Neural crest cell (in vitro differentiated cells): Measurements from ENCODE around the gene BBOF1. TPM values are rescaled to one million over a fixed set of nuclear protein-coding genes. Genes with fewer than 3 reads are reported as not detected.
A peak's percentile ranks its signal among the peaks of the same experiment; 100 is the strongest.

Experiments used
- DNase-seq: peaks from one replicate; pipeline ENCODE4 v3.0.0; 2021; ENCODE audit warnings: low read depth, mixed read lengths, low spot score
- H3K27ac Mint-ChIP-seq: one replicate; pipeline ENCODE4 v1.8.0; 2021; ENCODE audit warnings: mild to moderate bottlenecking, mixed read lengths; ENCODE audit not compliant: unreplicated experiment
- H3K27me3 Mint-ChIP-seq: 2 replicates; pipeline ENCODE4 v1.8.0; 2021; ENCODE audit warnings: low read depth, mild to moderate bottlenecking, mixed read lengths
- H3K36me3 Mint-ChIP-seq: 2 replicates; pipeline ENCODE4 v1.8.0; 2021; ENCODE audit warnings: low read depth, mild to moderate bottlenecking, mixed read lengths
- H3K4me1 Mint-ChIP-seq: 2 replicates; pipeline ENCODE4 v1.8.0; 2021; ENCODE audit warnings: mixed read lengths
- H3K4me3 Mint-ChIP-seq: one replicate; pipeline ENCODE4 v1.8.0; 2021; ENCODE audit warnings: mild to moderate bottlenecking, mixed read lengths
- H3K9me3 Mint-ChIP-seq: 2 replicates; pipeline ENCODE4 v1.8.0; 2021; ENCODE audit warnings: mixed read lengths
- CTCF ChIP-seq: fragments of 200-600 bp; sonication (generic); conservative IDR thresholded peaks from 2 replicates; pipeline ENCODE4 v1.5.0; 2021; ENCODE audit warnings: antibody characterized with exemption, mild to moderate bottlenecking
- total RNA-seq: library from RNA; stranded (reverse); gene quantifications from 2 replicates; pipeline ENCODE4 v1.2.1, GENCODE V29; 2021

Gene BBOF1
- total RNA-seq, 1 donor from 2014 or later: 2.7 TPM

GRCh38 chr14:74035556-74035955 lies 16.4 kb downstream of the BBOF1 start:
- no peaks in the 10 kb centered on the region for H3K36me3 Mint-ChIP-seq
- DNase-seq: no peak

GRCh38 chr14:74038020-74038859 lies 19.1 kb downstream of the BBOF1 start:
- no peak for DNase-seq
- H3K36me3 Mint-ChIP-seq: no peaks in the 10 kb centered on the region
- no peaks in the 10 kb centered on the region for H3K9me3 Mint-ChIP-seq
- no peaks in the 10 kb centered on the region for H3K4me1 Mint-ChIP-seq
- TF ChIP-seq CTCF: peak; percentile 85
- H3K4me3 Mint-ChIP-seq: no peak overlapping the region
- no peaks in the 10 kb centered on the region for H3K27me3 Mint-ChIP-seq
- H3K27ac Mint-ChIP-seq: no peak overlapping the region

More at GRCh38 chr14:74035556-74035955, 16.4 kb downstream of the BBOF1 start:
- no peak overlapping the region for H3K27ac Mint-ChIP-seq
- no peak for TF ChIP-seq CTCF
- no peaks in the 10 kb centered on the region for H3K9me3 Mint-ChIP-seq
- H3K4me3 Mint-ChIP-seq: no peak overlapping the region
- no peaks in the 10 kb centered on the region for H3K4me1 Mint-ChIP-seq
- no peaks in the 10 kb centered on the region for H3K27me3 Mint-ChIP-seq

GRCh38 chr14:74042296-74042695 lies 23.1 kb downstream of the BBOF1 start:
- DNase-seq: no peak
- no peak overlapping the region for H3K27ac Mint-ChIP-seq
- no peaks in the 10 kb centered on the region for H3K9me3 Mint-ChIP-seq
- no peaks in the 10 kb centered on the region for H3K36me3 Mint-ChIP-seq
- H3K27me3 Mint-ChIP-seq: no peaks in the 10 kb centered on the region
- TF ChIP-seq CTCF: no peak
- no peak overlapping the region for H3K4me3 Mint-ChIP-seq
- no peaks in the 10 kb centered on the region for H3K4me1 Mint-ChIP-seq

- Mint-ChIP-seq H3K27ac (no peak overlapping the region), H3K4me1 (no peaks in the 10 kb centered on the region), H3K4me3 (no peak overlapping the region), H3K9me3 (no peaks in the 10 kb centered on the region), H3K27me3 (no peaks in the 10 kb centered on the region), H3K36me3 (no peaks in the 10 kb centered on the region)
- TF ChIP-seq CTCF: no peak
- no peak for DNase-seq
Observed at GRCh38 chr14:74045522-74045921, 26.4 kb downstream of the BBOF1 start.

- no peak for DNase-seq
- Mint-ChIP-seq H3K36me3 (no peaks in the 10 kb centered on the region), H3K27me3 (no peaks in the 10 kb centered on the region), H3K9me3 (no peaks in the 10 kb centered on the region), H3K4me1 (no peaks in the 10 kb centered on the region), H3K27ac (no peak overlapping the region), H3K4me3 (no peak overlapping the region)
- TF ChIP-seq CTCF: no peak
Observed at GRCh38 chr14:74048281-74048680, 29.1 kb downstream of the BBOF1 start.
